Neuron (in vitro differentiated cells): Measurements from ENCODE around the gene PDSS2.

Source experiments
- H2AFZ ChIP-seq: one replicate; pipeline ENCODE4 v1.6.1; 2013; ENCODE audit warnings: low read depth, mild to moderate bottlenecking, inconsistent platforms, low read length, moderate library complexity
- H3K27me3 ChIP-seq: one replicate; pipeline ENCODE4 v1.6.1; 2013; ENCODE audit warnings: low read length; ENCODE audit not compliant: insufficient read depth
- H3K36me3 ChIP-seq: one replicate; pipeline ENCODE4 v1.6.1; 2013; ENCODE audit warnings: low read length; ENCODE audit not compliant: insufficient read depth
- H3K4me1 ChIP-seq: one replicate; pipeline ENCODE4 v1.6.1; 2013; ENCODE audit warnings: low read length; ENCODE audit not compliant: insufficient read depth
- H3K4me3 ChIP-seq: 2 replicates; pipeline ENCODE4 v1.5.1; 2013; ENCODE audit warnings: mild to moderate bottlenecking, low read length, moderate library complexity
- H3K9me3 ChIP-seq: one replicate; pipeline ENCODE4 v1.6.1; 2013; ENCODE audit warnings: low read length

PDSS2 gene

DNA sequence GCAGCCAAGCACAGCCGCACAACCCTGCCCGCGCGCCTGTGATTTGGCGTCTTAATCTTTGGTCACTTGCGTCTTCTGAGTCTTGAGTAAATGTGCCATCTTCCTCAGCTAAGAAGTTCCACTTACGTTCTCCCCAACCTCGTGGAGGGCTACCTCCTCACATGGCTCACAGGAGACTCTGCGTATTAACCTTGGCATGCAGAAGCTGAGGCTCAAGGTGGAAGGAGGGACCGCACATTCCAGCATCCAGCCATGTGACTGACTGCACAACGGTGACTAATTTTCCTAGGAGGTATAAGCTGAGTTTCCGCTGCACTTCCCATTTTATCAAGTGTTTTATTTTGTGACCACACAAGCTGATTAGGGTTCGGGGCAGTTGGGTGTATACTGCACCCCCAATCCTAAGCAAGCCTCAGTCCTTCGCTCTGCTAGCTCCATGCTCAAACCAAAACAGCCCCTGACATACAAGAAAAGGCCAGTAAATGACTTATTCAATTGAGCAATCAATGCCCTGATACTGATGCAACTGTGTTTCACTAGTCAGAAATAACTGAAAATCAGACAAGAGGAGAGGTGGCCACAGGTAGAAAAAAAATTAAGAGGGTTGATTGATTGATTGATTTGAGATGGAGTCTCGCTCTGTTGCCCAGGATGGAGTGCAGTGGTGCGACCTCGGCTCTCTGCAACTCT, 351.0 kb downstream of the PDSS2 start:
- H3K27me3 ChIP-seq: no peaks in the 10 kb centered on the region
- no peaks in the 10 kb centered on the region for H3K9me3 ChIP-seq
- peaks cover 13% of the 10 kb centered on the region for H3K4me1 ChIP-seq
- peaks cover 8% of the 10 kb centered on the region for H3K36me3 ChIP-seq
- H2AFZ ChIP-seq: no peak overlapping the region
- H3K4me3 ChIP-seq: no peak overlapping the region

DNA sequence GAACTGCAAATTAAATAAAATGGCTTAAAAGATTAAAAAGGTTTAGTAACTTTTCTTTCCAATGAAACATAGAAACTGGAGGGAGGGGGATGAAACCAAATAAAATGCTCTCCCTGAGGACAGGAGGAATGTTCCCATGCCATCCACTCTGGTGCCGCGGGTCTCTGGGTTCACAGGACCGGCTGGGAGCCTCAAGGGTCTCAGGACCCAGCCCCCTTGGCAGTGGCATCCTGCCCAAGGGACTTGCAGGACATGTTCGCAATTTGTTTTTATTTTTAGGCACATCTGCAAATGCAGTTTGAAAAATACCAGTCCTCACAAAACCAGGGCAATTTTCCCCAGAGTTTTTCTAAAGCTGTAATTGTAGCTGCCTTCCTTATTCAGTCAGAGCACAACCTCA, 351.6 kb downstream of the PDSS2 start:
- H2AFZ ChIP-seq: no peak overlapping the region
- no peaks in the 10 kb centered on the region for H3K27me3 ChIP-seq
- peaks cover 8% of the 10 kb centered on the region for H3K36me3 ChIP-seq
- no peak overlapping the region for H3K4me3 ChIP-seq
- H3K4me1 ChIP-seq: peaks cover 15% of the 10 kb centered on the region
- no peaks in the 10 kb centered on the region for H3K9me3 ChIP-seq

GRCh38 chr6:107106165-107106564, 353.2 kb downstream of the PDSS2 start:
- Histone ChIP-seq H3K36me3 (peaks cover 4% of the 10 kb centered on the region), H3K27me3 (no peaks in the 10 kb centered on the region), H3K9me3 (no peaks in the 10 kb centered on the region), H3K4me3 (no peak overlapping the region), H3K4me1 (peaks cover 27% of the 10 kb centered on the region), H2AFZ (no peak overlapping the region)

- peaks cover 4% of the 10 kb centered on the region for H3K36me3 ChIP-seq
- no peaks in the 10 kb centered on the region for H3K27me3 ChIP-seq
- H2AFZ ChIP-seq: no peak overlapping the region
- H3K4me3 ChIP-seq: no peak overlapping the region
- H3K9me3 ChIP-seq: no peaks in the 10 kb centered on the region
- peaks cover 27% of the 10 kb centered on the region for H3K4me1 ChIP-seq
Measured at GRCh38 chr6:107105511-107106116, 353.8 kb downstream of the PDSS2 start.

GRCh38 chr6:107103082-107103481, 356.3 kb downstream of the PDSS2 start:
- H3K4me1 ChIP-seq: peaks cover 27% of the 10 kb centered on the region
- H3K9me3 ChIP-seq: no peaks in the 10 kb centered on the region
- no peaks in the 10 kb centered on the region for H3K27me3 ChIP-seq
- H3K4me3 ChIP-seq: no peak overlapping the region
- no peak overlapping the region for H2AFZ ChIP-seq
- H3K36me3 ChIP-seq: peaks cover 9% of the 10 kb centered on the region
